IPS DF 4.7 (cell line): ENCODE data around the gene SH3GL3.

ENCODE experiments used
- DNase-seq: peaks from one replicate; pipeline ENCODE4 v3.0.0-alpha.2; 2013; ENCODE audit warnings: low spot score; ENCODE audit errors: extremely low read depth

Gene SH3GL3

DNA sequence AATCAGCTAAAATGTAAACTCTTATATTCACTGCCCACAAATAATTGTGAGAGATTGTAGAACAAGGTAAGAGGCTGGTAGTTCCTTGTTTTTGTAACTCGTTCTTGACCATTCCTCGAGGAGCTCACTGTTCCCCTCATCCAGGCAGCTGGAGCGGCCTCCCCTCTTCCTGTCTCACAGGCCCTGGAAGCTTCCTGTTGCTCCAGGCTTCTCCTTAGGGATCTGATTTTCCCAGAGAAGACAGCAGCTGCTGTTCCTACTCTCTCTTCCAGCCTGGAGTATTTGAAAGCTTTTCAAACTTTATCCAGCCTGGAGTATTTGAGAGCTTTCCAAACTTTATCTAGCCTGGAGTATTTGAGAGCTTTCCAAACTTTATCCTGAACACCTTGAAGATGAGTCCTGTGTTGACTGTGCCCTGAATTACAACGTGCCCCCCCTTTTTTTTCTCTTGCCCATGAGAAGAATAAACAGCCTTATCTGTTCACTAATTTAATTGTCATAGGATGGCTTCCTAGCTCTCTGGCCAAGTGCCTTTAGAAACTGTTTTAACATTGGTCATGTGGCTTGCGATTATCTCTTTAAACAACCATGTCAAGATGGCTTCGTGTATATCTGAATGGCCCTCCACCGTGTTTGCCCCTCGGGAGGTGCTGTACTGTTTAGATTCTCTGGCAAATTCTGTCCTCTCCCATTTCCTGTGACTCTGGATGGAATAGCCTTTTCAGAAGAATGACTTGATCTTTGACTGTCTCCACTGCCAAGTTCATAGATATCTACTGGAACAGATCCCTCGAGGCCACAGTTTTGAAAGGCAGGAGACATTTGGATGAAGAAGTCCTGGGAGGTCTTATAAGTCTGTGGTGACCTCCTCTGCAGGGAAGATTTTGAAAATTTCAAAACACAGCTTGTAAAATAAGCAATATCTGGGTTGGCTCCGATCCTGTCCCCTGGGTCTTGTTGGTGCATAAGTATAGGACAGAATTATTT lies 211.6 kb downstream of the SH3GL3 start:
- DNase-seq, result no peak

DNA sequence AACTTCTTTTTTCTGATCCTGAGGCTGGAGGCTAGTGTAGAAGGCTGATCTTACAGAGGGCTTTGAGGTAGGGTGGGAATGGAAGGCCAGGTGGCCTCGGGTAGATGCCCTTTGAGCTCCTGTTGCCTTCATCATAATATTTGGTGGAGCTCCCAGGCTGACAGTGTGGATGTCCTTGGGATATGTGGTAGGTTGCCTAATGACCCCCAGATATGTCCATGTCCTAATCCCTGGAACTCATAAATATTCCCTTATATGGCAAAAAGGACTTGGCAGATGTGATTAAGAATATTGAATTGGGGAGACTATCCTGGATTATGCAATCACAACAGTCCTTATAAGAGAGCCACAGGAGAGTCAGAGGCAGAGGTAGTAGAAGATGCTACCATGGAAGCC lies 212.3 kb downstream of the SH3GL3 start:
- DNase-seq, result no peak

- DNase-seq, result no peak
These were observed 218.3 kb downstream of the SH3GL3 start for GRCh38 chr15:83665480-83665879.
